ENCODE results near the gene SLC24A3.

DNA sequence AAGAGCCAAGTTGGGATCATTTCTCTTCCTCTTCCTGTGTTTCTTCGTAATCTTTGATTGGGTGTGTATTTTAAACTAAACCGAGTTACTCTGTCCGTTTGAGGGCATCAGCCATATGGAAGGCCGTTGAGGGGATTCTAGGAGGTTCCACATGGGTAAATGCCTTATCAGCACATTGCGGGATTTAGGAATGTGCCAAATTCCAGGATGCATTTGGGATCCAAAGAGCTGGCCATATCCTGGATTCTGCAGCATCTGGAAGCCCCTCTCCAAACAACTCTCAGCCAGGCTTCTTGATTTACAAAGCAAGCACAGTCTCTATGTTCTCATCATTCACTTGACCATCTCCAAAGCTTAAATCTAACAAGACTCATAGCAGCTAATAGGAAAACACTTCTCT, 478.0 kb downstream of the SLC24A3 start:
- TF ChIP-seq EP300 (IDR thresholded peaks at IDR 0.05) (no peak), POLR2A (IDR thresholded peaks at IDR 0.05) (no peak)
